ENCODE data around the gene CMTM5. TPM values are rescaled to one million over a fixed set of nuclear protein-coding genes. Genes with fewer than 3 reads are reported as not detected.

CMTM5 gene
- total RNA-seq, 1 experiment from 2014 or later, result not detected

DNA sequence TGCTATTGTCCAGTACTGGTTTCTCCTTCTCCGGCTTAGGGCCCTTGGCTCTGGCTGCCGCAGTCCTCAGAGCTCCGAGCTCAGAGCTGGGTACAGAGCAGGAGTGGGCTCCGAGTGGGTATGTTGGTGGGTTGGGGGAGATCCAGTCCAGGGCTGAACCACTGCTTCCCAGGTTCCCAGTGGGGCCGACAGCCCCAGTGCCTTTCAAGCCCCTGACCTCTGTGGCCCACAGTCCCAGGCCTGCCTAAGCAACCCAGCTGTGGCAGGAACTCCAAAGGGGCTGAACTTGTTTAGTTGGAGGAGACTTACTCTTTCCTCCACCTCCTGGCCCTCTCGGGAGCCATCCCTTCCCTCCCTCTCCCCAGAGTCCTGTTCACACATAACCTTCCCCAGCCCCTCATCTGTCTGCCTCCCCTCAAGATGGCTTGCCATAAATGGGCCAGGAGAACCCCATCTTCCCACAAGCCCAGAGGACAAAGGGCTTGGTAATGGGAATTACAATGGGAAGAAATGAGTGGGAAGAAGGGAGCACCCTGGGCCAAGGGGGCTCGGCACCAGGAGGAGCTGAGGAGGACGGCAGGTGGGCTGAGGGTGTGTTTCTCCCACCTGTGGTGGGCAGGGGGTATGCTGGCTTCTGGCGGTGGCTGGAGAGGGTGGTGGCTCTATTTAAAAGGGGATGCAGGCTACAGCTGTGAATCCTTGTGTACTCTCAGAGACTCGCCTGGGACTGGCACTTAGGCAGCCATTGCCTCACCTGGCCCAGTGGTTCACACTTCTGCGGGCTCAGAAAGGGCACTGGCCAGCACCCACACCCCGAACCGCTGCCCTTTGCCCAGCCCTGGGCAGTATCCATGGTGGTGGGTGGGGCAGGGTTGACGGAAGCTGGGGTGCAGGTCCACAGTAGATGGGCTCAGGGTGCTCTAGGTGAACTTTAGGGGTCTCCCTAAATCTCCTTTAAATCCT, 35.0 kb downstream of the CMTM5 start:
- H3K27me3 Mint-ChIP-seq (ENCODE audit: insufficient read depth, unreplicated experiment), result peaks cover 13% of the 10 kb centered on the region
- no peak overlapping the region for H3K27ac Mint-ChIP-seq (ENCODE audit: unreplicated experiment)
- ChIA-PET POLR2A (no interaction called here), CTCF (no interaction called here)
- H3K36me3 Mint-ChIP-seq (ENCODE audit: insufficient read depth, unreplicated experiment), result no peaks in the 10 kb centered on the region
- Histone ChIP-seq H3K36me3 (ENCODE audit: control insufficient read depth, insufficient read depth, low read length) (no peaks in the 10 kb centered on the region), H3K4me3 (ENCODE audit: low read depth, low read length) (no peak overlapping the region), H3K9me3 (no peaks in the 10 kb centered on the region), H3K27me3 (replicated peaks; ENCODE audit: control insufficient read depth, insufficient read depth, low read length) (no peaks in the 10 kb centered on the region), H3K4me1 (no peaks in the 10 kb centered on the region)
- H3K4me1 Mint-ChIP-seq (ENCODE audit: low read depth, unreplicated experiment), result no peaks in the 10 kb centered on the region
- TF ChIP-seq, protein P1, sequence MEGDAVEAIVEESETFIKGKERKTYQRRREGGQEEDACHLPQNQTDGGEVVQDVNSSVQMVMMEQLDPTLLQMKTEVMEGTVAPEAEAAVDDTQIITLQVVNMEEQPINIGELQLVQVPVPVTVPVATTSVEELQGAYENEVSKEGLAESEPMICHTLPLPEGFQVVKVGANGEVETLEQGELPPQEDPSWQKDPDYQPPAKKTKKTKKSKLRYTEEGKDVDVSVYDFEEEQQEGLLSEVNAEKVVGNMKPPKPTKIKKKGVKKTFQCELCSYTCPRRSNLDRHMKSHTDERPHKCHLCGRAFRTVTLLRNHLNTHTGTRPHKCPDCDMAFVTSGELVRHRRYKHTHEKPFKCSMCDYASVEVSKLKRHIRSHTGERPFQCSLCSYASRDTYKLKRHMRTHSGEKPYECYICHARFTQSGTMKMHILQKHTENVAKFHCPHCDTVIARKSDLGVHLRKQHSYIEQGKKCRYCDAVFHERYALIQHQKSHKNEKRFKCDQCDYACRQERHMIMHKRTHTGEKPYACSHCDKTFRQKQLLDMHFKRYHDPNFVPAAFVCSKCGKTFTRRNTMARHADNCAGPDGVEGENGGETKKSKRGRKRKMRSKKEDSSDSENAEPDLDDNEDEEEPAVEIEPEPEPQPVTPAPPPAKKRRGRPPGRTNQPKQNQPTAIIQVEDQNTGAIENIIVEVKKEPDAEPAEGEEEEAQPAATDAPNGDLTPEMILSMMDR (IDR thresholded peaks at IDR 0.05; ENCODE audit: insufficient read depth in 1 of 2, low read depth in 1 of 2, low read length in 1 of 2, severe bottlenecking in 1 of 2, unreplicated experiment in 1 of 2), result no peak
- BruUV-seq (replicated peaks), result no TSS peak
- H3K9me3 Mint-ChIP-seq (ENCODE audit: unreplicated experiment), result no peaks in the 10 kb centered on the region
- intact Hi-C loops (cut with micrococcal nuclease; ENCODE audit: unreplicated experiment), result no loop called here
- DNase-seq, result no peak
- H3K4me3 Mint-ChIP-seq (ENCODE audit: unreplicated experiment), result no peak overlapping the region

- Mint-ChIP-seq H3K36me3 (ENCODE audit: insufficient read depth, unreplicated experiment) (no peaks in the 10 kb centered on the region), H3K4me3 (ENCODE audit: unreplicated experiment) (no peak overlapping the region), H3K9me3 (ENCODE audit: unreplicated experiment) (no peaks in the 10 kb centered on the region), H3K27me3 (ENCODE audit: insufficient read depth, unreplicated experiment) (peaks cover 3% of the 10 kb centered on the region), H3K27ac (ENCODE audit: unreplicated experiment) (no peak overlapping the region), H3K4me1 (ENCODE audit: low read depth, unreplicated experiment) (no peaks in the 10 kb centered on the region)
- TF ChIP-seq, protein P1 (IDR thresholded peaks at IDR 0.05; ENCODE audit: insufficient read depth in 1 of 2, low read depth in 1 of 2, low read length in 1 of 2, severe bottlenecking in 1 of 2, unreplicated experiment in 1 of 2), result no peak
- Histone ChIP-seq H3K4me1 (no peaks in the 10 kb centered on the region), H3K4me3 (ENCODE audit: low read depth, low read length) (no peak overlapping the region), H3K27me3 (replicated peaks; ENCODE audit: control insufficient read depth, insufficient read depth, low read length) (no peaks in the 10 kb centered on the region), H3K9me3 (no peaks in the 10 kb centered on the region), H3K36me3 (ENCODE audit: control insufficient read depth, insufficient read depth, low read length) (no peaks in the 10 kb centered on the region)
- no peak for DNase-seq
- no TSS peak for BruUV-seq (replicated peaks)
- intact Hi-C loops (cut with micrococcal nuclease; ENCODE audit: unreplicated experiment), result no loop called here
- CTCF ChIA-PET, result no interaction called here
- POLR2A ChIA-PET, result no interaction called here
These were observed 36.8 kb downstream of the CMTM5 start for GRCh38 chr14:23413681-23414080.

- BruUV-seq (replicated peaks), result no TSS peak
- Histone ChIP-seq H3K4me3 (ENCODE audit: low read depth, low read length) (no peak overlapping the region), H3K9me3 (no peaks in the 10 kb centered on the region), H3K36me3 (ENCODE audit: control insufficient read depth, insufficient read depth, low read length) (no peaks in the 10 kb centered on the region), H3K27me3 (replicated peaks; ENCODE audit: control insufficient read depth, insufficient read depth, low read length) (no peaks in the 10 kb centered on the region), H3K4me1 (no peaks in the 10 kb centered on the region)
- no peaks in the 10 kb centered on the region for H3K9me3 Mint-ChIP-seq (ENCODE audit: unreplicated experiment)
- H3K36me3 Mint-ChIP-seq (ENCODE audit: insufficient read depth, unreplicated experiment), result no peaks in the 10 kb centered on the region
- no peak overlapping the region for H3K4me3 Mint-ChIP-seq (ENCODE audit: unreplicated experiment)
- ChIA-PET CTCF (no interaction called here), POLR2A (no interaction called here)
- intact Hi-C loops (cut with micrococcal nuclease; ENCODE audit: unreplicated experiment), result no loop called here
- H3K4me1 Mint-ChIP-seq (ENCODE audit: low read depth, unreplicated experiment), result no peaks in the 10 kb centered on the region
- no peaks in the 10 kb centered on the region for H3K27me3 Mint-ChIP-seq (ENCODE audit: insufficient read depth, unreplicated experiment)
- H3K27ac Mint-ChIP-seq (ENCODE audit: unreplicated experiment), result no peak overlapping the region
- TF ChIP-seq, protein P1 (IDR thresholded peaks at IDR 0.05; ENCODE audit: insufficient read depth in 1 of 2, low read depth in 1 of 2, low read length in 1 of 2, severe bottlenecking in 1 of 2, unreplicated experiment in 1 of 2), result no peak
- no peak for DNase-seq
These were observed 37.4 kb downstream of the CMTM5 start for GRCh38 chr14:23414254-23414653.
